DND-41 (cell line): ENCODE results near the gene TWSG1.

Source experiments
- ATAC-seq: fragments of 200-7000 bp; cut with Tn5 transposase; 3 replicates; pipeline ENCODE4 v1.9.1; 2021; ENCODE audit warnings: low read depth; ENCODE audit not compliant: insufficient read depth
- DNase-seq: peaks from one replicate; pipeline ENCODE4 v3.0.0-alpha.2; 2020
- H2AFZ ChIP-seq: 2 replicates; pipeline ENCODE4 v1.6.0; 2012; ENCODE audit warnings: low read depth, low read length
- H3K27ac ChIP-seq: 2 replicates; pipeline ENCODE4 v1.5.1; 2012; ENCODE audit warnings: low read length, inconsistent platforms
- H3K27me3 ChIP-seq: fragments of 200-600 bp; sonication (generic); 2 replicates; pipeline ENCODE4 v1.6.0; 2012; ENCODE audit warnings: low read length, mild to moderate bottlenecking, inconsistent platforms; ENCODE audit not compliant: insufficient read depth, poor library complexity
- H3K36me3 ChIP-seq: 2 replicates; pipeline ENCODE4 v1.5.1; 2012; ENCODE audit warnings: low read length, inconsistent platforms; ENCODE audit not compliant: insufficient read depth
- H3K4me1 ChIP-seq: 2 replicates; pipeline ENCODE4 v1.5.1; 2012; ENCODE audit warnings: mild to moderate bottlenecking, low read length; ENCODE audit not compliant: insufficient read depth
- H3K4me2 ChIP-seq: 2 replicates; pipeline ENCODE4 v1.6.0; 2012; ENCODE audit warnings: mild to moderate bottlenecking, moderate library complexity, low read length, inconsistent platforms; ENCODE audit not compliant: insufficient read depth
- H3K4me3 ChIP-seq, 2 experiments: fragments of 200-600 bp in 1 of 2; shearing (Covaris generic) in 1 of 2; 2 replicates each; pipeline ENCODE4 v1.5.1; 2012 to 2016; ENCODE audit warnings: inconsistent platforms in 2 of 2, low read length in 2 of 2, mild to moderate bottlenecking in 2 of 2, low read depth in 1 of 2, moderate library complexity in 1 of 2
- H3K79me2 ChIP-seq: 2 replicates; pipeline ENCODE4 v1.6.0; 2012; ENCODE audit warnings: low read length, inconsistent platforms; ENCODE audit not compliant: insufficient read depth
- H3K9ac ChIP-seq: 2 replicates; pipeline ENCODE4 v1.6.0; 2012; ENCODE audit warnings: low read depth, mild to moderate bottlenecking, inconsistent platforms, low read length, moderate library complexity
- H3K9me3 ChIP-seq: 2 replicates; pipeline ENCODE4 v1.5.1; 2012; ENCODE audit warnings: low read length, moderate library complexity, mild to moderate bottlenecking, inconsistent platforms; ENCODE audit not compliant: insufficient read depth, severe bottlenecking
- H4K20me1 ChIP-seq: 2 replicates; pipeline ENCODE4 v1.6.0; 2012; ENCODE audit warnings: low read length; ENCODE audit not compliant: insufficient read depth
- CTCF ChIP-seq: IDR thresholded peaks from 2 replicates; pipeline ENCODE4 v1.5.1; 2012; ENCODE audit warnings: borderline replicate concordance, low read length, moderate library complexity, mild to moderate bottlenecking; ENCODE audit not compliant: poor library complexity, severe bottlenecking; ENCODE audit errors: extremely low read depth
- EZH2 ChIP-seq: IDR thresholded peaks from 3 replicates; pipeline ENCODE4 v1.6.1; 2012; ENCODE audit warnings: borderline replicate concordance, low read depth, mild to moderate bottlenecking, moderate library complexity, low read length, inconsistent platforms; ENCODE audit not compliant: severe bottlenecking

The TWSG1 gene

GRCh38 chr18:9435041-9435440 is 100.5 kb downstream of the TWSG1 start:
- H2AFZ ChIP-seq, result no peak overlapping the region
- H3K27ac ChIP-seq, result no peak overlapping the region
- H3K27me3 ChIP-seq, result no peaks in the 10 kb centered on the region
- no peaks in the 10 kb centered on the region for H3K79me2 ChIP-seq
- no peak for TF ChIP-seq CTCF
- no peak for TF ChIP-seq EZH2
- DNase-seq (no peak), ATAC-seq (no peak)
- H3K4me2 ChIP-seq, result no peak overlapping the region
- no peaks in the 10 kb centered on the region for H4K20me1 ChIP-seq
- no peaks in the 10 kb centered on the region for H3K9me3 ChIP-seq
- H3K9ac ChIP-seq, result no peak overlapping the region
- no peak overlapping the region for H3K4me3 ChIP-seq
- H3K4me1 ChIP-seq, result no peaks in the 10 kb centered on the region
- H3K36me3 ChIP-seq, result no peaks in the 10 kb centered on the region

GRCh38 chr18:9436206-9436929 is 101.8 kb downstream of the TWSG1 start:
- Histone ChIP-seq H2AFZ (no peak overlapping the region), H3K27me3 (no peaks in the 10 kb centered on the region), H3K79me2 (no peaks in the 10 kb centered on the region), H3K27ac (no peak overlapping the region), H3K4me1 (no peaks in the 10 kb centered on the region), H4K20me1 (no peaks in the 10 kb centered on the region), H3K4me2 (no peak overlapping the region), H3K36me3 (no peaks in the 10 kb centered on the region), H3K9ac (no peak overlapping the region), H3K9me3 (no peaks in the 10 kb centered on the region), H3K4me3 (no peak overlapping the region)
- TF ChIP-seq EZH2, result no peak
- ATAC-seq (no peak), DNase-seq (no peak)

- no peak overlapping the region for H2AFZ ChIP-seq
- DNase-seq, result no peak
- no peak overlapping the region for H3K27ac ChIP-seq
Measured at GRCh38 chr18:9437021-9437437, 102.5 kb downstream of the TWSG1 start.

More at GRCh38 chr18:9437021-9437437, 102.5 kb downstream of the TWSG1 start:
- H3K9me3 ChIP-seq, result no peaks in the 10 kb centered on the region
- no peaks in the 10 kb centered on the region for H3K27me3 ChIP-seq
- no peaks in the 10 kb centered on the region for H3K36me3 ChIP-seq
- no peaks in the 10 kb centered on the region for H3K4me1 ChIP-seq
- no peak overlapping the region for H3K4me3 ChIP-seq
- no peak overlapping the region for H3K9ac ChIP-seq
- H3K79me2 ChIP-seq, result no peaks in the 10 kb centered on the region
- TF ChIP-seq CTCF, result no peak
- no peak for TF ChIP-seq EZH2
- no peak overlapping the region for H3K4me2 ChIP-seq
- ATAC-seq, result no peak
- H4K20me1 ChIP-seq, result no peaks in the 10 kb centered on the region
